ENCODE results near the gene ARFGAP1.

Gene ARFGAP1

GRCh38 chr20:63261060-63261794 lies 11.4 kb upstream of the ARFGAP1 start:
- DNase-seq: no peak

GRCh38 chr20:63261795-63262528 lies 10.7 kb upstream of the ARFGAP1 start:
- no peak for DNase-seq

GRCh38 chr20:63262836-63263235 lies 9.8 kb upstream of the ARFGAP1 start:
- DNase-seq: no peak

- DNase-seq: no peak
These were observed 8.6 kb upstream of the ARFGAP1 start for GRCh38 chr20:63264000-63264399.

GRCh38 chr20:63264519-63264918 lies 8.1 kb upstream of the ARFGAP1 start:
- no peak for DNase-seq

GRCh38 chr20:63265891-63266515 lies 6.6 kb upstream of the ARFGAP1 start:
- no peak for DNase-seq

GRCh38 chr20:63267691-63268090 lies 4.9 kb upstream of the ARFGAP1 start:
- DNase-seq: no peak

GRCh38 chr20:63268256-63268655 lies 4.4 kb upstream of the ARFGAP1 start:
- DNase-seq: no peak

GRCh38 chr20:63268671-63269439 lies 3.8 kb upstream of the ARFGAP1 start:
- DNase-seq: no peak

- no peak for DNase-seq
These were observed 2.9 kb upstream of the ARFGAP1 start for GRCh38 chr20:63269724-63270123.

- no peak for DNase-seq
These were observed 1.8 kb upstream of the ARFGAP1 start for GRCh38 chr20:63270606-63271325.

- DNase-seq: no peak
These were observed 506 bp downstream of the ARFGAP1 start for GRCh38 chr20:63273059-63273579.

- no peak for DNase-seq
These were observed 1.2 kb downstream of the ARFGAP1 start for GRCh38 chr20:63273635-63274380.

- no peak for DNase-seq
These were observed 2.0 kb downstream of the ARFGAP1 start for GRCh38 chr20:63274381-63275228.

GRCh38 chr20:63275825-63276224 lies 3.2 kb downstream of the ARFGAP1 start:
- no peak for DNase-seq

- DNase-seq: no peak
These were observed 4.3 kb downstream of the ARFGAP1 start for GRCh38 chr20:63276956-63277355.

- DNase-seq: no peak
These were observed 5.1 kb downstream of the ARFGAP1 start for GRCh38 chr20:63277466-63278272.

GRCh38 chr20:63278661-63279060 lies 6.0 kb downstream of the ARFGAP1 start:
- DNase-seq: no peak

GRCh38 chr20:63279931-63280330 lies 7.3 kb downstream of the ARFGAP1 start:
- no peak for DNase-seq

GRCh38 chr20:63280371-63280770 lies 7.8 kb downstream of the ARFGAP1 start:
- DNase-seq: no peak

Measured in SIG-M5 (cell line).